CD8-positive, alpha-beta memory T cell (primary cell): ENCODE measurements around the gene ADGRA3. TPM values are rescaled to one million over a fixed set of nuclear protein-coding genes. Genes with fewer than 3 reads are reported as not detected.

Experiments
- CTCF ChIA-PET: fragments of 350-600 bp; sonication (Branson Sonifier 250); formaldehyde crosslinking; loops from one replicate; lab custom pipeline; 2021; ENCODE audit warnings: antibody characterized with exemption; lab: Charles Lee
- POLR2A ChIA-PET: fragments of 350-600 bp; sonication (Branson Sonifier 250); formaldehyde crosslinking; loops from one replicate; lab custom pipeline; 2021; ENCODE audit warnings: antibody characterized with exemption; lab: Charles Lee
- DNase-seq, 5 donors: peaks; one replicate each; pipeline versions ENCODE4 v3.0.0 to v3.0.0-alpha.2; 2020 to 2022; ENCODE audit warnings: mixed read lengths in 1 of 5
- H3K27ac ChIP-seq: one replicate; pipeline ENCODE4 v1.7.0; 2013; ENCODE audit warnings: low read depth, mild to moderate bottlenecking, low read length, moderate library complexity
- H3K27me3 ChIP-seq: 2 replicates; pipeline ENCODE4 v1.7.0; 2013; ENCODE audit warnings: low read length, mild to moderate bottlenecking; ENCODE audit not compliant: insufficient read depth, poor library complexity, severe bottlenecking
- H3K36me3 ChIP-seq: 2 replicates; pipeline ENCODE4 v1.7.0; 2013; ENCODE audit warnings: mild to moderate bottlenecking, low read length, moderate library complexity; ENCODE audit not compliant: insufficient read depth
- H3K4me1 ChIP-seq: 2 replicates; pipeline ENCODE4 v1.7.0; 2013; ENCODE audit warnings: mild to moderate bottlenecking, low read length, moderate library complexity; ENCODE audit not compliant: insufficient read depth
- H3K4me3 ChIP-seq: 2 replicates; pipeline ENCODE4 v1.7.0; 2013; ENCODE audit warnings: mild to moderate bottlenecking, low read length
- H3K9me3 ChIP-seq: 2 replicates; pipeline ENCODE4 v1.7.0; 2013; ENCODE audit warnings: mild to moderate bottlenecking, low read length
- H3K27ac Mint-ChIP-seq, 8 donors: one replicate each; pipeline ENCODE4 v1.8.0; 2020 to 2021; ENCODE audit warnings: mixed read lengths in 8 of 8, mild to moderate bottlenecking in 6 of 8, inconsistent platforms in 3 of 8, moderate library complexity in 3 of 8
- H3K27me3 Mint-ChIP-seq, 2 donors: one replicate each; pipeline ENCODE4 v1.8.0; 2020 to 2021; ENCODE audit warnings: mixed read lengths in 2 of 2, mild to moderate bottlenecking in 1 of 2, moderate library complexity in 1 of 2
- H3K36me3 Mint-ChIP-seq, 3 donors: one replicate each; pipeline ENCODE4 v1.8.0; 2020 to 2021; ENCODE audit warnings: mixed read lengths in 3 of 3, inconsistent platforms in 1 of 3, mild to moderate bottlenecking in 1 of 3
- H3K4me1 Mint-ChIP-seq, 3 donors: one replicate each; pipeline ENCODE4 v1.8.0; 2020 to 2021; ENCODE audit warnings: mixed read lengths in 3 of 3, inconsistent platforms in 1 of 3, mild to moderate bottlenecking in 1 of 3
- H3K4me3 Mint-ChIP-seq, 7 donors: one replicate each; pipeline ENCODE4 v1.8.0; 2020 to 2021; ENCODE audit warnings: mixed read lengths in 7 of 7, mild to moderate bottlenecking in 6 of 7, moderate library complexity in 4 of 7, inconsistent platforms in 2 of 7
- H3K9me3 Mint-ChIP-seq, 5 donors: one replicate each; pipeline ENCODE4 v1.8.0; 2020 to 2022; ENCODE audit warnings: mixed read lengths in 5 of 5, mild to moderate bottlenecking in 3 of 5, moderate library complexity in 2 of 5, inconsistent platforms in 1 of 5
- polyA plus RNA-seq: library from polyadenylated mRNA; unstranded; fragments of 300-500 nt; fragmentation: Illumina TruSeq; gene quantifications from one replicate; pipeline ENCODE4 v1.2.3, GENCODE V29; 2021
- total RNA-seq, 2 experiments: library from RNA; stranded (reverse); gene quantifications; one replicate each; pipeline ENCODE4 v1.2.3, GENCODE V29; 2021

Gene ADGRA3
- total RNA-seq (1 to 10 TPM; 2.1 to 2.2 TPM), polyA plus RNA-seq (0.32 TPM)

- peak within 1 kb of the TSS; percentile 60 for H3K4me3 ChIP-seq
- no peaks in the 10 kb centered on the region for H3K27me3 ChIP-seq
- H3K27ac Mint-ChIP-seq: peak within 1 kb of the TSS in 2 of 8 donors; percentile 6 to 38
- H3K4me1 Mint-ChIP-seq: peaks cover 0 to 6% (median 0%) of the 10 kb centered on the region in 3 donors
- H3K4me3 Mint-ChIP-seq: peak within 1 kb of the TSS; percentile 41 to 82 (median 59)
- CTCF ChIA-PET: no interaction called here
- H3K27me3 Mint-ChIP-seq: peaks cover 16 to 32% of the 10 kb centered on the region in 2 donors
- H3K4me1 ChIP-seq: peaks cover 3% of the 10 kb centered on the region
- no peaks in the 10 kb centered on the region for H3K36me3 Mint-ChIP-seq
- no peak within 1 kb of the TSS for H3K27ac ChIP-seq
- peaks cover 0 to 21% (median 6%) of the 10 kb centered on the region in 5 donors for H3K9me3 Mint-ChIP-seq
- POLR2A ChIA-PET: no interaction called here
- no peaks in the 10 kb centered on the region for H3K36me3 ChIP-seq
- H3K9me3 ChIP-seq: no peaks in the 10 kb centered on the region
- DNase-seq: no peak
These were observed at the start of gene ADGRA3 for GRCh38 chr4:22515888-22516541. Gene ADGRA3 (minus strand): TSS chr4:22516066. CDS start chr4:22515784, 282 bp downstream.

GRCh38 chr4:22556495-22556894, 40.6 kb upstream of the ADGRA3 start:
- H3K9me3 Mint-ChIP-seq: peaks cover 0 to 17% (median 4%) of the 10 kb centered on the region in 5 donors
- no peaks in the 10 kb centered on the region for H3K4me1 Mint-ChIP-seq
- no peak overlapping the region for H3K4me3 Mint-ChIP-seq
- Histone ChIP-seq H3K9me3 (no peaks in the 10 kb centered on the region), H3K27ac (no peak overlapping the region), H3K4me3 (no peak overlapping the region), H3K4me1 (no peaks in the 10 kb centered on the region), H3K27me3 (no peaks in the 10 kb centered on the region), H3K36me3 (no peaks in the 10 kb centered on the region)
- CTCF ChIA-PET: no interaction called here
- no peak for DNase-seq
- no peaks in the 10 kb centered on the region for H3K36me3 Mint-ChIP-seq
- no peak overlapping the region for H3K27ac Mint-ChIP-seq
- POLR2A ChIA-PET: no interaction called here
- H3K27me3 Mint-ChIP-seq: no peaks in the 10 kb centered on the region

GRCh38 chr4:22554670-22555069, 38.8 kb upstream of the ADGRA3 start:
- H3K4me1 ChIP-seq: no peaks in the 10 kb centered on the region
- Mint-ChIP-seq H3K4me1 (no peaks in the 10 kb centered on the region), H3K27ac (no peak overlapping the region), H3K27me3 (no peaks in the 10 kb centered on the region), H3K9me3 (peaks cover 0 to 9% (median 3%) of the 10 kb centered on the region in 5 donors), H3K36me3 (no peaks in the 10 kb centered on the region), H3K4me3 (no peak overlapping the region)
- no peak overlapping the region for H3K4me3 ChIP-seq
- H3K36me3 ChIP-seq: no peaks in the 10 kb centered on the region
- DNase-seq: no peak
- POLR2A ChIA-PET: no interaction called here
- H3K27me3 ChIP-seq: no peaks in the 10 kb centered on the region
- H3K9me3 ChIP-seq: no peaks in the 10 kb centered on the region
- CTCF ChIA-PET: no interaction called here
- H3K27ac ChIP-seq: no peak overlapping the region

GRCh38 chr4:22553560-22553959, 37.7 kb upstream of the ADGRA3 start:
- no peaks in the 10 kb centered on the region for H3K36me3 Mint-ChIP-seq
- H3K4me3 Mint-ChIP-seq: no peak overlapping the region
- no peak overlapping the region for H3K27ac Mint-ChIP-seq
- Histone ChIP-seq H3K27me3 (no peaks in the 10 kb centered on the region), H3K36me3 (no peaks in the 10 kb centered on the region), H3K27ac (no peak overlapping the region), H3K9me3 (no peaks in the 10 kb centered on the region), H3K4me1 (no peaks in the 10 kb centered on the region), H3K4me3 (no peak overlapping the region)
- no peak for DNase-seq
- ChIA-PET CTCF (no interaction called here), POLR2A (no interaction called here)
- H3K4me1 Mint-ChIP-seq: no peaks in the 10 kb centered on the region
- H3K27me3 Mint-ChIP-seq: no peaks in the 10 kb centered on the region
- H3K9me3 Mint-ChIP-seq: peaks cover 0 to 9% (median 3%) of the 10 kb centered on the region in 5 donors

GRCh38 chr4:22552812-22553211, 36.9 kb upstream of the ADGRA3 start:
- H3K27me3 ChIP-seq: no peaks in the 10 kb centered on the region
- H3K4me3 ChIP-seq: no peak overlapping the region
- ChIA-PET CTCF (no interaction called here), POLR2A (no interaction called here)
- H3K9me3 Mint-ChIP-seq: peaks cover 0 to 5% (median 3%) of the 10 kb centered on the region in 5 donors
- no peaks in the 10 kb centered on the region for H3K27me3 Mint-ChIP-seq
- H3K4me1 ChIP-seq: no peaks in the 10 kb centered on the region
- no peak overlapping the region for H3K27ac ChIP-seq
- no peaks in the 10 kb centered on the region for H3K36me3 ChIP-seq
- DNase-seq: no peak
- no peaks in the 10 kb centered on the region for H3K9me3 ChIP-seq
- H3K27ac Mint-ChIP-seq: no peak overlapping the region
- no peak overlapping the region for H3K4me3 Mint-ChIP-seq
- H3K36me3 Mint-ChIP-seq: no peaks in the 10 kb centered on the region
- no peaks in the 10 kb centered on the region for H3K4me1 Mint-ChIP-seq

- Histone ChIP-seq H3K4me3 (no peak overlapping the region), H3K27ac (no peak overlapping the region)
These were observed 35.7 kb upstream of the ADGRA3 start for GRCh38 chr4:22551550-22551949.

GRCh38 chr4:22546299-22546698, 30.4 kb upstream of the ADGRA3 start:
- no peaks in the 10 kb centered on the region for H3K27me3 ChIP-seq
- no peaks in the 10 kb centered on the region for H3K36me3 Mint-ChIP-seq
- no peak overlapping the region for H3K27ac Mint-ChIP-seq
- H3K9me3 Mint-ChIP-seq: peaks cover 0 to 21% (median 14%) of the 10 kb centered on the region in 5 donors
- no peak overlapping the region for H3K27ac ChIP-seq
- ChIA-PET POLR2A (no interaction called here), CTCF (no interaction called here)
- no peak for DNase-seq
- H3K4me3 ChIP-seq: no peak overlapping the region
- no peaks in the 10 kb centered on the region for H3K4me1 ChIP-seq
- no peaks in the 10 kb centered on the region for H3K27me3 Mint-ChIP-seq
- no peaks in the 10 kb centered on the region for H3K36me3 ChIP-seq
- no peak overlapping the region for H3K4me3 Mint-ChIP-seq
- no peaks in the 10 kb centered on the region for H3K4me1 Mint-ChIP-seq
- no peaks in the 10 kb centered on the region for H3K9me3 ChIP-seq

More at GRCh38 chr4:22551550-22551949, 35.7 kb upstream of the ADGRA3 start:
- H3K27me3 ChIP-seq: no peaks in the 10 kb centered on the region
- ChIA-PET CTCF (no interaction called here), POLR2A (no interaction called here)
- no peaks in the 10 kb centered on the region for H3K4me1 ChIP-seq
- no peaks in the 10 kb centered on the region for H3K36me3 Mint-ChIP-seq
- H3K36me3 ChIP-seq: no peaks in the 10 kb centered on the region
- peaks cover 0 to 11% (median 7%) of the 10 kb centered on the region in 5 donors for H3K9me3 Mint-ChIP-seq
- H3K27ac Mint-ChIP-seq: no peak overlapping the region
- no peak for DNase-seq
- no peaks in the 10 kb centered on the region for H3K27me3 Mint-ChIP-seq
- no peaks in the 10 kb centered on the region for H3K4me1 Mint-ChIP-seq
- no peaks in the 10 kb centered on the region for H3K9me3 ChIP-seq
- no peak overlapping the region for H3K4me3 Mint-ChIP-seq

GRCh38 chr4:22539251-22539650, 23.4 kb upstream of the ADGRA3 start:
- H3K27me3 ChIP-seq: no peaks in the 10 kb centered on the region
- H3K9me3 ChIP-seq: peaks cover 9% of the 10 kb centered on the region
- H3K36me3 ChIP-seq: no peaks in the 10 kb centered on the region
- peaks cover 0 to 4% (median 0%) of the 10 kb centered on the region in 3 donors for H3K36me3 Mint-ChIP-seq
- no peaks in the 10 kb centered on the region for H3K4me1 Mint-ChIP-seq
- no peak overlapping the region for H3K27ac ChIP-seq
- no peaks in the 10 kb centered on the region for H3K4me1 ChIP-seq
- H3K27ac Mint-ChIP-seq: no peak overlapping the region
- POLR2A ChIA-PET: no interaction called here
- peaks cover 7 to 26% (median 10%) of the 10 kb centered on the region in 5 donors for H3K9me3 Mint-ChIP-seq
- no peak for DNase-seq
- H3K4me3 Mint-ChIP-seq: no peak overlapping the region
- peaks cover 0 to 1% of the 10 kb centered on the region in 2 donors for H3K27me3 Mint-ChIP-seq
- CTCF ChIA-PET: no interaction called here
- H3K4me3 ChIP-seq: no peak overlapping the region
